ENCODE measurements around the gene SORCS1. TPM values are rescaled to one million over a fixed set of nuclear protein-coding genes. Genes with fewer than 3 reads are reported as not detected.

Gene SORCS1
- total and polyA plus RNA-seq, 4 donors, result 0.08 to 0.21 (median 0.09) TPM; not detected in 1

DNA sequence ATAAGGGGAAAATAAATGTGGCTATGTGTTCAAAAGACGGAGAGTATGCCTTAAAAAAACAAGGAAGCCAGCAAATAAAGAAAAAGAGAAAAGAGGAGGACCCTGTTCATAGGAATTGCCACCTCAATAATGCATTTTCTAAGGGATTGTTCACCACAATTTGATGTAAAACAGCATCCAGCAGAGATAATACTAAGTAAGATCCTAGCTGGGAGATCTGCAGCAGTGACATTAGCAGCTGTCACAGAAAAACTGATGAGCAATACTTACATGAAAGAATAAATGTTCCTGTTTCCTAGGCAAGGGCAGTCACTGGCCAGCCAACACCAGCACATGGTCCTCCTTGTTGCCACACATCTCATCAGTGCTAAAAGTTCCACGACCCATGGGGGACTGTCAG lies 391.5 kb downstream of the SORCS1 start:
- WGBS, result 61% methylated on average over 2 of the region's 2 CpGs
- TF ChIP-seq FOXA1 (IDR thresholded peaks at IDR 0.05) (no peak), RXRA (IDR thresholded peaks at IDR 0.05) (no peak)
- TF ChIP-seq, protein P1, sequence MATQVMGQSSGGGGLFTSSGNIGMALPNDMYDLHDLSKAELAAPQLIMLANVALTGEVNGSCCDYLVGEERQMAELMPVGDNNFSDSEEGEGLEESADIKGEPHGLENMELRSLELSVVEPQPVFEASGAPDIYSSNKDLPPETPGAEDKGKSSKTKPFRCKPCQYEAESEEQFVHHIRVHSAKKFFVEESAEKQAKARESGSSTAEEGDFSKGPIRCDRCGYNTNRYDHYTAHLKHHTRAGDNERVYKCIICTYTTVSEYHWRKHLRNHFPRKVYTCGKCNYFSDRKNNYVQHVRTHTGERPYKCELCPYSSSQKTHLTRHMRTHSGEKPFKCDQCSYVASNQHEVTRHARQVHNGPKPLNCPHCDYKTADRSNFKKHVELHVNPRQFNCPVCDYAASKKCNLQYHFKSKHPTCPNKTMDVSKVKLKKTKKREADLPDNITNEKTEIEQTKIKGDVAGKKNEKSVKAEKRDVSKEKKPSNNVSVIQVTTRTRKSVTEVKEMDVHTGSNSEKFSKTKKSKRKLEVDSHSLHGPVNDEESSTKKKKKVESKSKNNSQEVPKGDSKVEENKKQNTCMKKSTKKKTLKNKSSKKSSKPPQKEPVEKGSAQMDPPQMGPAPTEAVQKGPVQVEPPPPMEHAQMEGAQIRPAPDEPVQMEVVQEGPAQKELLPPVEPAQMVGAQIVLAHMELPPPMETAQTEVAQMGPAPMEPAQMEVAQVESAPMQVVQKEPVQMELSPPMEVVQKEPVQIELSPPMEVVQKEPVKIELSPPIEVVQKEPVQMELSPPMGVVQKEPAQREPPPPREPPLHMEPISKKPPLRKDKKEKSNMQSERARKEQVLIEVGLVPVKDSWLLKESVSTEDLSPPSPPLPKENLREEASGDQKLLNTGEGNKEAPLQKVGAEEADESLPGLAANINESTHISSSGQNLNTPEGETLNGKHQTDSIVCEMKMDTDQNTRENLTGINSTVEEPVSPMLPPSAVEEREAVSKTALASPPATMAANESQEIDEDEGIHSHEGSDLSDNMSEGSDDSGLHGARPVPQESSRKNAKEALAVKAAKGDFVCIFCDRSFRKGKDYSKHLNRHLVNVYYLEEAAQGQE (IDR thresholded peaks at IDR 0.05), result no peak
- Histone ChIP-seq H3K36me3 (ENCODE audit: control insufficient read depth in 4 of 4, insufficient read depth in 3 of 4, low read depth in 1 of 4, low read length in 3 of 4) (no peaks in the 10 kb centered on the region), H3K27ac (ENCODE audit: low read depth in 1 of 2, low read length in 2 of 2) (no peak overlapping the region), H3K9ac (ENCODE audit: low read depth in 1 of 2, low read length in 2 of 2) (no peak overlapping the region), H3K9me3 (ENCODE audit: control insufficient read depth in 4 of 4, low read length in 3 of 4) (no peaks in the 10 kb centered on the region), H3K4me1 (ENCODE audit: control insufficient read depth in 4 of 4, insufficient read depth in 4 of 4, low read length in 3 of 4) (no peaks in the 10 kb centered on the region), H3K27me3 (ENCODE audit: control insufficient read depth in 4 of 4, insufficient read depth in 4 of 4, low read length in 3 of 4) (peaks cover 0 to 3% (median 0%) of the 10 kb centered on the region in 4 donors), H3K4me3 (ENCODE audit: low read depth in 1 of 3, low read length in 3 of 3) (no peak overlapping the region)
- DNase-seq (ENCODE audit: low spot score), result no peak

DNA sequence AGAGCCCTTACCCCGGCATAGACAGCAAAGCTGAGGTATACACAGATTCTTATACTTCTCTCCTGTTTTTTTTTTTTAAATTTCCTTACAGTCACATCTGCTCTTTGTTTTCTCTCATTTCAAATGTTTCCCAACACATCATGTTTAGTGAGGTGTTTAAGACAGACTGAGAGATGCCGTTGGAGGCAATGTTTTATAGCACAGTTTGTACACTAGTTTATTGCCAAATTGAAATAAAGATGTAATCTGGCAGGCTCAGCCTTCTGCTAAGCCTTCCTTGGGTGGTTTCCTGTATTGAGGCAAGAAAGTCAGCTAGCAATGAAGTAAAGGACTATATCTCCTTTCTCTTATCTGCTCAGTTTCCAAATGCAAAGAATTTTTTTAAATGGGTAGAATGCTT lies 393.4 kb downstream of the SORCS1 start:
- TF ChIP-seq FOXA1 (IDR thresholded peaks at IDR 0.05) (no peak), JUND (IDR thresholded peaks at IDR 0.05) (no peak), HNF4A (conservative IDR thresholded peaks at IDR 0.05) (no peak), YY1 (IDR thresholded peaks at IDR 0.05) (no peak), SP1 (IDR thresholded peaks at IDR 0.05) (no peak)
- Histone ChIP-seq H3K4me3 (ENCODE audit: low read depth in 1 of 3, low read length in 3 of 3) (no peak overlapping the region), H3K4me1 (ENCODE audit: control insufficient read depth in 4 of 4, insufficient read depth in 4 of 4, low read length in 3 of 4) (no peaks in the 10 kb centered on the region), H3K9me3 (ENCODE audit: control insufficient read depth in 4 of 4, low read length in 3 of 4) (no peaks in the 10 kb centered on the region), H3K36me3 (ENCODE audit: control insufficient read depth in 4 of 4, insufficient read depth in 3 of 4, low read depth in 1 of 4, low read length in 3 of 4) (no peaks in the 10 kb centered on the region), H3K9ac (ENCODE audit: low read depth in 1 of 2, low read length in 2 of 2) (no peak overlapping the region), H3K27me3 (ENCODE audit: control insufficient read depth in 4 of 4, insufficient read depth in 4 of 4, low read length in 3 of 4) (peaks cover 0 to 3% (median 0%) of the 10 kb centered on the region in 4 donors), H3K27ac (ENCODE audit: low read depth in 1 of 2, low read length in 2 of 2) (no peak overlapping the region)
- 73% methylated on average over 2 of the region's 2 CpGs for WGBS
- DNase-seq (ENCODE audit: low spot score), result no peak

DNA sequence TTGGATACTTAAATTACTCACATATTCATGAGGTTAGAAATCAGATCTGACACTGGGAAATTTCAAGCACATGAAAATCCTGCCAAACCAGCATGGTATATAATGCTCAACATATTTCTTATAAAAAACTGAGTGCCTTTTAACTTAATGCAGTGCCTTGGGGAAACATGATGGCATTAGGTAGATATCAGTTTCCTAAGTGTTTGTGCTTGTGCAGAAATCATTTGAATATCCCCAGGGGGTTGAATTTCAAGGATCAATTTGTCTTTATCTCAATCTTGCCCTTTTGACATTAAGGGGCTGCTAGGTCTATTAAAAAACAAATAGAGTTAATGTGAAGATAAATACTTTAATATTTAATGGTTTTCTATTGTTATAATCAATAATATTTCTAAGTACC lies 396.3 kb downstream of the SORCS1 start:
- no peak for DNase-seq (ENCODE audit: low spot score)
- H3K4me3 ChIP-seq (ENCODE audit: low read depth in 1 of 3, low read length in 3 of 3), result no peak overlapping the region
- no peak overlapping the region for H3K27ac ChIP-seq (ENCODE audit: low read depth in 1 of 2, low read length in 2 of 2)
- no peaks in the 10 kb centered on the region for H3K9me3 ChIP-seq (ENCODE audit: control insufficient read depth in 4 of 4, low read length in 3 of 4)
- H3K4me1 ChIP-seq (ENCODE audit: control insufficient read depth in 4 of 4, insufficient read depth in 4 of 4, low read length in 3 of 4), result no peaks in the 10 kb centered on the region
- H3K36me3 ChIP-seq (ENCODE audit: control insufficient read depth in 4 of 4, insufficient read depth in 3 of 4, low read depth in 1 of 4, low read length in 3 of 4), result no peaks in the 10 kb centered on the region
- peaks cover 0 to 3% (median 0%) of the 10 kb centered on the region in 4 donors for H3K27me3 ChIP-seq (ENCODE audit: control insufficient read depth in 4 of 4, insufficient read depth in 4 of 4, low read length in 3 of 4)
- no peak overlapping the region for H3K9ac ChIP-seq (ENCODE audit: low read depth in 1 of 2, low read length in 2 of 2)
- TF ChIP-seq HNF4G (IDR thresholded peaks at IDR 0.05) (no peak), JUND (IDR thresholded peaks at IDR 0.05) (no peak), GABPA (IDR thresholded peaks at IDR 0.05 in 1 of 2, conservative IDR thresholded peaks at IDR 0.05 in 1 of 2) (no peak), FOXA1 (IDR thresholded peaks at IDR 0.05) (no peak), NR2F2 (IDR thresholded peaks at IDR 0.05) (no peak), SP1 (IDR thresholded peaks at IDR 0.05) (no peak), RXRA (IDR thresholded peaks at IDR 0.05) (no peak), YY1 (IDR thresholded peaks at IDR 0.05) (no peak), EGR1 (IDR thresholded peaks at IDR 0.05; ENCODE audit: low read depth in 2 of 2) (no peak), HNF4A (conservative IDR thresholded peaks at IDR 0.05) (no peak), TAF1 (conservative IDR thresholded peaks at IDR 0.05) (no peak), FOXA2 (IDR thresholded peaks at IDR 0.05) (no peak)
- TF ChIP-seq, protein P1 (IDR thresholded peaks at IDR 0.05), result no peak
- TF ChIP-seq, protein P2, sequence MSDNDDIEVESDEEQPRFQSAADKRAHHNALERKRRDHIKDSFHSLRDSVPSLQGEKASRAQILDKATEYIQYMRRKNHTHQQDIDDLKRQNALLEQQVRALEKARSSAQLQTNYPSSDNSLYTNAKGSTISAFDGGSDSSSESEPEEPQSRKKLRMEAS (IDR thresholded peaks at IDR 0.05), result no peak
- TF ChIP-seq, protein P3, sequence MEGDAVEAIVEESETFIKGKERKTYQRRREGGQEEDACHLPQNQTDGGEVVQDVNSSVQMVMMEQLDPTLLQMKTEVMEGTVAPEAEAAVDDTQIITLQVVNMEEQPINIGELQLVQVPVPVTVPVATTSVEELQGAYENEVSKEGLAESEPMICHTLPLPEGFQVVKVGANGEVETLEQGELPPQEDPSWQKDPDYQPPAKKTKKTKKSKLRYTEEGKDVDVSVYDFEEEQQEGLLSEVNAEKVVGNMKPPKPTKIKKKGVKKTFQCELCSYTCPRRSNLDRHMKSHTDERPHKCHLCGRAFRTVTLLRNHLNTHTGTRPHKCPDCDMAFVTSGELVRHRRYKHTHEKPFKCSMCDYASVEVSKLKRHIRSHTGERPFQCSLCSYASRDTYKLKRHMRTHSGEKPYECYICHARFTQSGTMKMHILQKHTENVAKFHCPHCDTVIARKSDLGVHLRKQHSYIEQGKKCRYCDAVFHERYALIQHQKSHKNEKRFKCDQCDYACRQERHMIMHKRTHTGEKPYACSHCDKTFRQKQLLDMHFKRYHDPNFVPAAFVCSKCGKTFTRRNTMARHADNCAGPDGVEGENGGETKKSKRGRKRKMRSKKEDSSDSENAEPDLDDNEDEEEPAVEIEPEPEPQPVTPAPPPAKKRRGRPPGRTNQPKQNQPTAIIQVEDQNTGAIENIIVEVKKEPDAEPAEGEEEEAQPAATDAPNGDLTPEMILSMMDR (IDR thresholded peaks at IDR 0.05; ENCODE audit: low read depth, low read length, missing input control), result no peak
- TF ChIP-seq, protein P4, sequence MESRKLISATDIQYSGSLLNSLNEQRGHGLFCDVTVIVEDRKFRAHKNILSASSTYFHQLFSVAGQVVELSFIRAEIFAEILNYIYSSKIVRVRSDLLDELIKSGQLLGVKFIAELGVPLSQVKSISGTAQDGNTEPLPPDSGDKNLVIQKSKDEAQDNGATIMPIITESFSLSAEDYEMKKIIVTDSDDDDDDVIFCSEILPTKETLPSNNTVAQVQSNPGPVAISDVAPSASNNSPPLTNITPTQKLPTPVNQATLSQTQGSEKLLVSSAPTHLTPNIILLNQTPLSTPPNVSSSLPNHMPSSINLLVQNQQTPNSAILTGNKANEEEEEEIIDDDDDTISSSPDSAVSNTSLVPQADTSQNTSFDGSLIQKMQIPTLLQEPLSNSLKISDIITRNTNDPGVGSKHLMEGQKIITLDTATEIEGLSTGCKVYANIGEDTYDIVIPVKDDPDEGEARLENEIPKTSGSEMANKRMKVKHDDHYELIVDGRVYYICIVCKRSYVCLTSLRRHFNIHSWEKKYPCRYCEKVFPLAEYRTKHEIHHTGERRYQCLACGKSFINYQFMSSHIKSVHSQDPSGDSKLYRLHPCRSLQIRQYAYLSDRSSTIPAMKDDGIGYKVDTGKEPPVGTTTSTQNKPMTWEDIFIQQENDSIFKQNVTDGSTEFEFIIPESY (IDR thresholded peaks at IDR 0.05), result no peak
- TF ChIP-seq, protein P5, sequence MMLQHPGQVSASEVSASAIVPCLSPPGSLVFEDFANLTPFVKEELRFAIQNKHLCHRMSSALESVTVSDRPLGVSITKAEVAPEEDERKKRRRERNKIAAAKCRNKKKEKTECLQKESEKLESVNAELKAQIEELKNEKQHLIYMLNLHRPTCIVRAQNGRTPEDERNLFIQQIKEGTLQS (IDR thresholded peaks at IDR 0.05), result no peak
